GM12878 (cell line): Measurements from ENCODE around the gene PILRB. TPM values are rescaled to one million over a fixed set of nuclear protein-coding genes. Genes with fewer than 3 reads are reported as not detected.

Experiments
- ATAC-seq: fragments of 200-7000 bp; cut with Tn5 transposase; 3 replicates; pipeline ENCODE4 v1.9.1; 2020; ENCODE audit warnings: mild to moderate bottlenecking, moderate library complexity
- BruUV-seq: library from RNA; stranded (reverse); fragments of 400-500 nt; replicated peaks from 2 replicates; lab custom pipeline; 2021; lab: Mats Ljungman, UMichigan
- CTCF ChIA-PET: fragments of 300-600 bp; sonication (Branson Sonifier 250); formaldehyde crosslinking; extraction: SDS; loops from one replicate; lab custom pipeline; 2021; ENCODE audit warnings: inconsistent platforms; lab: Yijun Ruan, JAX
- POLR2A ChIA-PET: fragments of 350-600 bp; formaldehyde crosslinking; extraction: SDS; loops from one replicate; lab custom pipeline; 2021; ENCODE audit warnings: inconsistent platforms; lab: Charles Lee
- RAD21 ChIA-PET: fragments of 300-600 bp; sonication (Branson Sonifier 250); formaldehyde crosslinking; loops from one replicate; lab custom pipeline; 2023; ENCODE audit warnings: antibody characterized with exemption; ENCODE audit not compliant: unreplicated experiment; lab: Charles Lee
- SMC1A ChIA-PET: fragments of 300-600 bp; sonication (Branson Sonifier 250); formaldehyde crosslinking; loops from one replicate; lab custom pipeline; 2023; ENCODE audit not compliant: unreplicated experiment, uncharacterized antibody; lab: Charles Lee
- DNase-seq: peaks from one replicate; pipeline ENCODE4 v3.0.0-alpha.2; 2011; ENCODE audit warnings: low read depth, low spot score
- FAIRE-seq: peaks from 3 replicates; lab custom pipeline; 2011; peaks lifted over from hg19 to GRCh38; lab: Jason Lieb, UNC
- H2AFZ ChIP-seq: 2 replicates; pipeline ENCODE4 v1.6.0; 2011; ENCODE audit warnings: low read depth, low read length, control low read depth; ENCODE audit not compliant: control insufficient read depth
- H3K27ac ChIP-seq: 2 replicates; pipeline ENCODE4 v1.5.1; 2011; ENCODE audit warnings: control low read depth; ENCODE audit not compliant: control insufficient read depth, insufficient read depth
- H3K27me3 ChIP-seq, 2 experiments: replicated peaks in 1 of 2; 2 replicates each; pipeline versions ENCODE4 v1.6.0 to v1.6.1; 2011; ENCODE audit warnings: low read length in 1 of 2; ENCODE audit not compliant: control insufficient read depth in 2 of 2, insufficient read depth in 2 of 2
- H3K36me3 ChIP-seq, 2 experiments: 2 replicates each; pipeline ENCODE4 v1.5.1; 2011; ENCODE audit warnings: low read length in 1 of 2; ENCODE audit not compliant: control insufficient read depth in 2 of 2, insufficient read depth in 2 of 2
- H3K4me1 ChIP-seq: 2 replicates; pipeline ENCODE4 v1.6.1; 2011; ENCODE audit warnings: mild to moderate bottlenecking, low read length, moderate library complexity, mixed read lengths; ENCODE audit not compliant: control insufficient read depth, insufficient read depth
- H3K4me2 ChIP-seq: 2 replicates; pipeline ENCODE4 v1.6.0; 2011; ENCODE audit warnings: control low read depth; ENCODE audit not compliant: control insufficient read depth, insufficient read depth
- H3K4me3 ChIP-seq: fragments of 200-600 bp; sonication (generic); 2 replicates; pipeline ENCODE4 v1.5.1; 2016
- H3K79me2 ChIP-seq: 2 replicates; pipeline ENCODE4 v1.6.0; 2011; ENCODE audit warnings: low read length; ENCODE audit not compliant: control insufficient read depth, insufficient read depth
- H3K9ac ChIP-seq: 2 replicates; pipeline ENCODE4 v1.8.0; 2011; ENCODE audit warnings: low read length, control low read depth, mixed read lengths; ENCODE audit not compliant: control insufficient read depth, insufficient read depth
- H3K9me3 ChIP-seq: replicated peaks from 3 replicates; pipeline ENCODE4 v1.5.1; 2011; ENCODE audit warnings: mild to moderate bottlenecking, low read length; ENCODE audit not compliant: control insufficient read depth, insufficient read depth
- H4K20me1 ChIP-seq: 2 replicates; pipeline ENCODE4 v1.6.0; 2011; ENCODE audit not compliant: control insufficient read depth, insufficient read depth
- BRCA1 ChIP-seq: IDR thresholded peaks from 2 replicates; pipeline ENCODE4 v1.6.1; 2011; ENCODE audit warnings: low read depth, low read length, improper control_type of control experiment
- CEBPB ChIP-seq, 2 experiments: fragments of 150-350 bp in 1 of 2; IDR thresholded peaks; 2 replicates each; pipeline ENCODE4 v1.6.1; 2012 to 2014; ENCODE audit warnings: low read depth in 2 of 2, low read length in 2 of 2, borderline replicate concordance in 1 of 2, inconsistent platforms in 1 of 2
- CHD1 ChIP-seq: IDR thresholded peaks from 2 replicates; pipeline ENCODE4 v1.6.1; 2012; ENCODE audit warnings: low read depth, low read length, improper control_type of control experiment
- CREM ChIP-seq: IDR thresholded peaks from 2 replicates; pipeline ENCODE4 v1.6.1; 2014; ENCODE audit warnings: antibody characterized with exemption, low read depth
- IRF4 ChIP-seq: IDR thresholded peaks from 2 replicates; pipeline ENCODE4 v1.6.1; 2011; ENCODE audit warnings: low read depth, low read length
- JUND ChIP-seq: IDR thresholded peaks from 2 replicates; pipeline ENCODE4 v1.6.1; 2012; ENCODE audit warnings: low read depth, mild to moderate bottlenecking, low read length, improper control_type of control experiment, moderate library complexity
- KDM1A ChIP-seq: fragments of 200-600 bp; sonication (generic); IDR thresholded peaks from 2 replicates; pipeline ENCODE4 v1.6.1; 2016; ENCODE audit warnings: borderline replicate concordance
- LARP7 ChIP-seq: fragments of 450-650 bp; IDR thresholded peaks from 2 replicates; pipeline ENCODE4 v1.6.1; 2017; ENCODE audit warnings: mild to moderate bottlenecking
- MEF2A ChIP-seq: IDR thresholded peaks from 2 replicates; pipeline ENCODE4 v1.6.1; 2011; ENCODE audit warnings: low read depth, mild to moderate bottlenecking, low read length, moderate library complexity; ENCODE audit not compliant: insufficient read depth
- NFYA ChIP-seq: IDR thresholded peaks from 2 replicates; pipeline ENCODE4 v1.6.1; 2011; ENCODE audit warnings: low read depth, mild to moderate bottlenecking, low read length, improper control_type of control experiment, borderline replicate concordance
- NFYB ChIP-seq: IDR thresholded peaks from 2 replicates; pipeline ENCODE4 v1.6.1; 2011; ENCODE audit warnings: low read depth, mild to moderate bottlenecking, low read length, improper control_type of control experiment, moderate library complexity; ENCODE audit not compliant: insufficient read depth
- NR2F1 ChIP-seq: fragments of 450-650 bp; conservative IDR thresholded peaks from 2 replicates; pipeline ENCODE4 v1.6.1; 2017; ENCODE audit warnings: mild to moderate bottlenecking
- PRDM15 ChIP-seq: fragments of 450-650 bp; formaldehyde crosslinking; IDR thresholded peaks from 2 replicates; pipeline ENCODE4 v1.4.0; 2020; ENCODE audit warnings: mild to moderate bottlenecking, moderate library complexity
- RB1 ChIP-seq: fragments of 450-650 bp; formaldehyde crosslinking; IDR thresholded peaks from 2 replicates; pipeline ENCODE4 v1.6.1; 2017; ENCODE audit warnings: mild to moderate bottlenecking, borderline replicate concordance
- RCOR1 ChIP-seq: conservative IDR thresholded peaks from 2 replicates; pipeline ENCODE4 v1.6.1; 2012; ENCODE audit warnings: low read depth, low read length, improper control_type of control experiment
- SMAD5 ChIP-seq: IDR thresholded peaks from 2 replicates; pipeline ENCODE4 v1.6.1; 2016; ENCODE audit warnings: antibody characterized with exemption, low read depth
- SREBF1 ChIP-seq: IDR thresholded peaks from 2 replicates; pipeline ENCODE4 v1.6.1; 2012; ENCODE audit warnings: mild to moderate bottlenecking, low read length
- SREBF2 ChIP-seq: IDR thresholded peaks from 2 replicates; pipeline ENCODE4 v1.6.1; 2012; ENCODE audit warnings: mild to moderate bottlenecking, low read length
- TCF3 ChIP-seq: IDR thresholded peaks from 2 replicates; pipeline ENCODE4 v1.6.1; 2012; ENCODE audit warnings: low read depth, mild to moderate bottlenecking, low read length, borderline replicate concordance; ENCODE audit not compliant: insufficient read depth
- WRNIP1 ChIP-seq: IDR thresholded peaks from 2 replicates; pipeline ENCODE4 v1.6.1; 2011; ENCODE audit warnings: low read depth, low read length, improper control_type of control experiment, borderline replicate concordance
- WGBS: methylation state at CpG from one replicate; pipeline ENCODE4 v1.1.6; 2016; ENCODE audit warnings: low lambda C conversion rate; ENCODE audit not compliant: insufficient replicate concordance, insufficient coverage; ENCODE audit errors: missing lambda C conversion rate; 5-methylcytosine and 5-hydroxymethylcytosine counted together
- in situ Hi-C: fragments of 300-500 bp; cut with MboI; formaldehyde crosslinking; loops from 9 replicates; pipeline ENCODE4 v1.14.3; 2018; ENCODE audit warnings: mixed read lengths
- intact Hi-C: fragments of 100-400 bp; cut with micrococcal nuclease; formaldehyde crosslinking; loops from one replicate; pipeline ENCODE4 v1.14.2; 2022; ENCODE audit not compliant: unreplicated experiment
- polyA plus RNA-seq, 11 experiments: library from polyadenylated mRNA; depleted of rRNA in 4 of 11; unstranded in 6 of 11; stranded (reverse) in 5 of 11; fragments of >200 nt; fragmentation: Nextera tagmentation in 4 of 11; fragmentation: Illumina TruSeq in 1 of 11; extraction: Ambion mirVana in 4 of 11; extraction: Trizol in 1 of 11; gene quantifications; 1 replicate in 1 of 11; 2 replicates in 10 of 11; pipeline versions ENCODE4 v1.2.1 to v1.2.3, GENCODE V29; 2011 to 2016; ENCODE audit warnings: inconsistent platforms in 2 of 11, missing spikeins in 2 of 11, low read depth in 1 of 11
- total RNA-seq, 4 experiments: library from RNA; depleted of rRNA in 3 of 4; stranded (reverse); fragments of >200 nt in 3 of 4; fragmentation: Illumina TruSeq in 1 of 4; extraction: Trizol in 1 of 4; gene quantifications; 2 replicates each; pipeline versions ENCODE4 v1.2.1 to v1.2.3, GENCODE V29; 2013 to 2021

PILRB gene
- total and polyA plus RNA-seq, 10 of the 15 experiments (the other 5 are each of a cell fraction or from before 2014, with no cell fraction given), result 2.6 to 50.3 (median 22.0) TPM

- WGBS, result 0% methylated on average over 6 of the region's 6 CpGs
- H2AFZ ChIP-seq, result peak overlapping the region; percentile 37; the same call in 1 of the 2 replicates
- H3K79me2 ChIP-seq, result peaks cover under 1% of the 10 kb centered on the region
- BruUV-seq, result no TSS peak
- H3K4me2 ChIP-seq, result peak overlapping the region; percentile 31
- SMC1A ChIA-PET, result interaction anchor here (0.8 to 2.5 kb wide), 15 partner anchors 11 to 239 kb away, joined by 3 to 17 read pairs (median 4); partner anchors contain the start of gene PILRB
- peaks cover 70% of the 10 kb centered on the region for H3K4me1 ChIP-seq
- no peaks in the 10 kb centered on the region for H3K27me3 ChIP-seq
- peak; percentile 90 for DNase-seq
- in situ Hi-C loops (no loop called here), intact Hi-C loops (loop anchor here (10.0 kb wide), 1 partner anchor 176 kb away; no protein-coding TSS in a partner anchor)
- H3K36me3 ChIP-seq, result peaks cover 0 to 5% of the 10 kb centered on the region in 2 experiments; a peak in 2 of 4 replicates
- H3K9ac ChIP-seq, result peak overlapping the region; percentile 24; the same call in 1 of the 2 replicates
- RAD21 ChIA-PET, result interaction anchor here (0.7 to 4.1 kb wide), 6 partner anchors 10 to 180 kb away, joined by 3 to 25 read pairs (median 6); no protein-coding TSS in a partner anchor
- H3K27ac ChIP-seq, result peak overlapping the region; percentile 93
- H3K4me3 ChIP-seq, result no peak overlapping the region
- CTCF ChIA-PET, result interaction anchor here (0.6 to 3.0 kb wide), 8 partner anchors 10 to 179 kb away, joined by 3 to 17 read pairs (median 7); no protein-coding TSS in a partner anchor
- H3K9me3 ChIP-seq, result no peaks in the 10 kb centered on the region
- ATAC-seq, result peak; percentile 74
- POLR2A ChIA-PET, result interaction anchor here (0.5 to 1.8 kb wide), 13 partner anchors 17 to 218 kb away, joined by 3 to 11 read pairs (median 4); partner anchors contain the start of genes MEPCE and ZCWPW1
- peak; percentile 88 for FAIRE-seq
- H4K20me1 ChIP-seq, result no peaks in the 10 kb centered on the region
- TF ChIP-seq WRNIP1 (no peak), CEBPB (IDR thresholded peaks at IDR 0.05; ENCODE audit: borderline replicate concordance in 1 of 2, low read depth in 2 of 2, low read length in 2 of 2) (no peak), SREBF1 (no peak), RB1 (no peak), JUND (no peak), PRDM15 (CRISPR knock-in tag) (no peak), KDM1A (no peak), SREBF2 (no peak), CHD1 (no peak), LARP7 (no peak), IRF4 (no peak), BRCA1 (no peak), NR2F1 (peak; percentile 83), NFYB (peak; percentile 53; the same call in 1 of the 2 replicates), MEF2A (0 out of 2 replicates have a peak, but pooled peaks have one; percentile 11), TCF3 (no peak), RCOR1 (no peak), SMAD5 (no peak), NFYA (no peak), CREM (peak; percentile 72; the same call in 1 of the 2 replicates)
These were observed 11.2 kb downstream of the PILRB start for GRCh38 chr7:100369105-100369504.
